HG02981 (cell line): ENCODE results near the gene CCT8.

Experiments used
- ATAC-seq: cut with Tn5 transposase; IDR thresholded peaks from one replicate; pipeline ENCODE4 v1.9.1; 2021; ENCODE audit warnings: mild to moderate bottlenecking, moderate library complexity; ENCODE audit not compliant: unreplicated experiment

CCT8 gene, protein sequence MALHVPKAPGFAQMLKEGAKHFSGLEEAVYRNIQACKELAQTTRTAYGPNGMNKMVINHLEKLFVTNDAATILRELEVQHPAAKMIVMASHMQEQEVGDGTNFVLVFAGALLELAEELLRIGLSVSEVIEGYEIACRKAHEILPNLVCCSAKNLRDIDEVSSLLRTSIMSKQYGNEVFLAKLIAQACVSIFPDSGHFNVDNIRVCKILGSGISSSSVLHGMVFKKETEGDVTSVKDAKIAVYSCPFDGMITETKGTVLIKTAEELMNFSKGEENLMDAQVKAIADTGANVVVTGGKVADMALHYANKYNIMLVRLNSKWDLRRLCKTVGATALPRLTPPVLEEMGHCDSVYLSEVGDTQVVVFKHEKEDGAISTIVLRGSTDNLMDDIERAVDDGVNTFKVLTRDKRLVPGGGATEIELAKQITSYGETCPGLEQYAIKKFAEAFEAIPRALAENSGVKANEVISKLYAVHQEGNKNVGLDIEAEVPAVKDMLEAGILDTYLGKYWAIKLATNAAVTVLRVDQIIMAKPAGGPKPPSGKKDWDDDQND

DNA sequence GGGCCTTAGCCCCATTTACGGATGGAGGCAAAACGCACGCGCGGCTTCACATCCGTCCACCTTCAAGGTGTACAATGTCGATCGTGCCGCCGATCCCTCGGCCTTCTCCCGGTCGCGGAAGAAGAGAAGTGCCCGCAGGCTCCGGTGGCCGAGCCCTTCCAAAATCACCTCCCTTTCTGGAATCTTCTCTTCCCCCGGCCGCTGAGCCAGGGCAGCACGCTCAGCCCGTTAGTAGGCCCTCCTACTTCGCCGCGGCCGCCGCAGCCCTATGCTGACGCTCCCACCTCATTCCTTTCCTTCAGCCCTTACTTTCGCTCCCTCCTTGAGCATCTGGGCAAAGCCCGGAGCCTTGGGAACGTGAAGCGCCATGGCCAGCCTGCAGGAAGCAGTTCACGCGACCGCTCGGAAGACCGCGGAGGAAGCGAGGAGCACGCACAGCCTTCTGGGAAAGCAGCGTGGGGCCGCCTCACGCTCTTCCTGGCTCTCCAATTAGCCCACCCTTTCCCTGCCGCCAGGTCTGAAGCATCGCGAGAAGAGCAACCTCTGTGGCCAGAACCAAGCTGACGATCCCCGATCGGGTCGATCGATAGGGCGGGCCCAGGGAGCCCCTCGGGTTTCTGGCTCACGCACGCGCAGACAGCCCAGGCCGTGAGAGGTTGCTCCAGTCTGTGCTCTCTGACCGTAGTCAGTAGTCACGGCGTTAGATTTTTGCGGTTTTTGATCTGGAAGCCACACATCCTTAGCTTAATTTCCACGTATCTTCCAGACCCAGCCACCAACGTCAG, at the start of gene CCT8:
TSS of gene CCT8 (minus strand) at position 427 of the 785 bp plus-strand sequence. CDS start at position 369, 58 bp downstream.
- ATAC-seq = peak; percentile 86

DNA sequence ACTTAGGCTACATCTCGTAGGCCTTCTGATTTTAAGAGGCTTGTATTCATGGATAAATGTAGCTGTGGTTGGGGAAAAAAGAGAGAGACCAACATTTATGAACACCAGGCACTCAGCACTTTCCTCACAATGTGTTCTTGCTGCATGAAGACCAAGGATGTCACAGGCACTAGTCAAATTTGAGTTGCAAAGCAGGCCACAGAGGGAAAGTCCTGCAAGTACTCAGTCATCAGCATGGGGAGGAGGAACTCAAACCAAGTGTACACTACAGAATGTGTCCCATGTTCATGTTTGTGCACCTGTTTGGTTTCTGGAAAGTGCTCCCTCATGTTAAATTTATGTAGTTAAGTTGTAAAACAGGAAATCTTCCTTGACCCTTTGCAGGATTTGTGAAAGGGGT, 48.3 kb upstream of the CCT8 start:
- peak; percentile 59 for ATAC-seq

DNA sequence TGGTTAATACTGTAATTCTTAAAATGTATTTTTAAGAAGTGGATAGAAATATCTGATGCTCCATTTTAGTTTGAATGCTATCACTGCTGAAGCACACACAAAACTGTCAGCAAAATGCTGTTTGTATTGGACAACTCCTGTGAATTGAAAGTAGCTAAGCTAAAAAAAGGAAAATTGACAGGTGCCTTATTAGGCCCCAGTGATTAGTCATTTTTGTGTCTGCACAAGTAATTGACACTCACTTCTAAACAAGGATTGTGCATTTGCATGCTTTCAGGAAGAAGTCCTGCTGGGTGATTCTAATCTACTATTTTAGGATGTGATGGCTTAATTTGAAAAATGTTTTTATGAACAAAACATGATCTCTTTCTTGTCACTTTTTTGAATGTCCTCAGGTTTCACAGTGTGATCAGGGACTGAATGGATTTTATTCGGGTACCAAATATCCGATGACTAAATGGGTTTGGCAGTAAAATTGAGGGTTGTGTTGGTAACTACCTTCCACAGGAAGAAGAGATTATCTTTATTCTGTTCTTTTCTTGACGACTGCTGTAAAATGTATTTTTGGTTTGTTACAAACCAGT, 44.0 kb upstream of the CCT8 start:
- ATAC-seq = no peak

- no peak for ATAC-seq
These were observed 42.5 kb upstream of the CCT8 start for GRCh38 chr21:29115899-29116298.

DNA sequence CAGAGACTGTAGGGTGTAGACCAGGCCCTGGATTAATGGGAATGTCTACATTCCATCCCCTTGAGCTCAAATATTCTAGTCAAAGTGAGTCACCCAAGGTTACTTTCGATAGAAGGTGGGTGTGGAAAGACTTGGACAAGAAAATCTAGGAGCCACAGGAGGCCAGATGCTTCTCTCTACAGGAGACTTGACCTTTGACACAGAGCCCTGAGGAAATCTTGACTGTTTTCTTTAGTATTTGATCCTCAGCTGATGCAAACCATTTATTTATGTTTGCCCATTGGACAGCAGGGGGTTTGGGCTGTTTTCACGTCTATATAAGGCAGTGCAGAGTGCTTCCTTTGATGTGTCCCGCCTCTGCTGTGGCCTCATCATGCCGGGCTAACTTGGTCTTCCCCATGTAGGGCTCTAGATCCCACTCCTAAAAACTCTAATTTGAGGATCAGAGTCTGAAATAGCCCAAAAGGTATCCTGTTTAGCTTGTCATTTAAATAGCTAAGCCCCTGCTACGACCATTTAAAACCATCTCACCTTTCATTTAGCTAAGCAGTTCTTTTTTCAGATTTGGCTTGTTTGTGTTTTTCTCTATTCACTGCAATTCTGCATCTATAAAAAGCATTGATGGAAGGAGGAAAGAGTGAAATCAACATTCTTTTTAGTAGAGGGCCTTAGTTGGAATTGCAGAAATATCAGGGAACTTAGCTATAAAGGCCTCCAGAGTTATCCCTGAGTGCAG, 41.5 kb upstream of the CCT8 start:
- ATAC-seq = no peak

GRCh38 chr21:29105218-29105617, 31.8 kb upstream of the CCT8 start:
- ATAC-seq = no peak

DNA sequence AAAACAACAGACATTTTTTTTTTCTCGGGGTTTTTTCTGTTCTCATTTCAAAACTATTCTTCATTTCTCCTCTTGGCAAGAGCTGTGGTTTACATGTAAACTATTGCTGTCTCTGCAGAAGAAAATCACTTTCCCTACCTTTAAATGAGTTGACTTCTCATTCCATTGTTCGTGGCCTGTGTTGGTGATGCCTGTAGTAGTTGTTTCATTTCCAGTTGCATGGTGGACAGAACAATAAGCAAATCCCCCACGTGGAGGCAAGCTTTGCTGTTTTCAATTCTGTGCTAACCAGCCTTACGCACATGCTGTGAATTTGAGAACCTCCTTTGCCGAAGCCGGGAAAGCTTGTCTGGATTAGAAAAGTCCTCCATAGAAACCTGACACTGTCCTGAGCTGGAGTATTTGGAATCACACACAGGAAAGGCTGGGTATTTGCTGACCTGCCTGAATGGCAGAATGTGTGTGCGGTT, 30.8 kb upstream of the CCT8 start:
- no peak for ATAC-seq

DNA sequence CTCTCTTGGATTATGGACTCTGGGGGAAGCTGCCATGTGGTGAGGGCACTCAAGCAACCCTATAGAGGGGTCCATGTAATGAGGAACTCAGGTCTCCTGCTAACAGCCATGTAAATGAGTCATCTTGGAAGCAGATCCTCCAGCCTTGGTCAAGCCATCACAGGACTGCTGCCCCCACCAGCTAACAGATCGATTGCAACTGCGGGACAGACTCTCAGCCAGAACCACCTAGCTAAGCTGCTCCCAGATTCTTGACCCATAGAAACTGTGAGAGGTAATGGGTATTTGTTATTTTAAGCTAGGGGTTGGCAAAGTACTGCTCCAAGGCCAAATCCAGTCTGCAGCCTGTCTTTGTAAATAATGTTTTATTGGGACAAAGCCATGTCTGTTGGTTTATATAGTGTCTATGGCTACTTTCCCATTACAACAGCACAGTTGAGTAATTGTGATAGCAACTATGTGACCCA, 29.4 kb upstream of the CCT8 start:
- no peak for ATAC-seq

GRCh38 chr21:29098156-29098555, 24.7 kb upstream of the CCT8 start:
- ATAC-seq = no peak

- no peak for ATAC-seq
These were observed 23.0 kb upstream of the CCT8 start for GRCh38 chr21:29096218-29097015.

DNA sequence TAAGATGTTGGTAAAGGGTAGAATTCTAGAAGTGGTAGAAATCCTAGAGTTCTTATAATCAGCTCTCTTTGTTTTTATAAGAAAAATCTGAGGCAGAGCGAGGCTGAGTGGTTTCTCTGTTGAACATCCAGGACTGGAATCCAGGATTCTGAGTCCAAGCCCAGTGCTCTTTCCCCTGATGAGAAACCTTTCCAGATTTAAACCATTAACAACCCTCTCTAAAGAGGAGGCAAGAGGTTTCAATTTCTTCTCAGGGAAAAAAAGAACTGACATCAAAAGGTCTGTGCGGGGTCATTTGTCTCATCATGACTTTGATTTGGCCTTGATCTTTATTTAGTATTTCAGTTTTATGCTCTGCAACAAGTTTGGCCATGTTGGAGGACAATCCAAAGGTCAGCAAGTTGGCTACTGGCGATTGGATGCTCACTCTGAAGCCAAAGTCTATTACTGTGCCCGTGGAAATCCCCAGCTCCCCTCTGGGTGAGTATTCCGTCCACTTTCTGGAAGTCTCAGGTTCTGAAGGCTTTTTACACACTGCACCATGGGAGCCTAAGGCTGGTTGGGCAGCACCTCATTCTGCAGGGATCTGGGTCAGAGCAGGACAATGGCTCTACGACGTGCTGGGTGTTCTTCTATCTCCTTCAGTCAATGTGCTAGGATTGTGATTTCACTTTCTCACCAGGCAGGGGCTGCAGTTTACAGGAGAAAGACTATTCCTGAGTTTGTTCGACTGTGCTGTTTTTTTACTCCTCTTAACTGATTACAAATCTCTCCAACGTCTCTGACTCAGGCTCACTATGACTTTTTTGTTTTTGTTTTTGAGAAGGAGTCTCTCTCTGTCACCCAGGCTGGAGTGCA, 18.9 kb upstream of the CCT8 start:
- no peak for ATAC-seq

- no peak for ATAC-seq
These were observed 17.6 kb upstream of the CCT8 start for GRCh38 chr21:29091033-29091432.

- no peak for ATAC-seq
These were observed 11.8 kb upstream of the CCT8 start for GRCh38 chr21:29085106-29085752.

DNA sequence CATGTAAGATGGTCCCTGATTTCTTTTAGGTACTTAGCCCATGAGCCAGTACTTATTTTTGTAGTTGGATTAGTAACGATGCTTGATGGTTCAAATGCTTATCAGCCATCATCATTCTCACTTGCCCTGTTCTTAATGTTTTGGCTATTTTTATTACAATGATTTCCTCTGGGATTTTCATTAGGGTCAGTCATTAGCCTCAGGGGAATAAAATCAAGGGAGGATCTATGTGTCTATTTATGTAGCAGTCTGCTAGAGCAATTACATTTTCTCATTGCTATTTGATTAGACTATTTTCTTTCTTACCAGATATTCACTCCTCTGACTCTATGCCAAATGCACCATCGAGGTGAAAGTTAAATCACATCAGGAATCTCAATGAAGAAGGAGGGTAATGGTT, 10.9 kb upstream of the CCT8 start:
- no peak for ATAC-seq

GRCh38 chr21:29083306-29083705, 9.9 kb upstream of the CCT8 start:
- no peak for ATAC-seq

- ATAC-seq = no peak
These were observed 8.8 kb upstream of the CCT8 start for GRCh38 chr21:29082046-29082815.

- ATAC-seq = no peak
These were observed 7.0 kb upstream of the CCT8 start for GRCh38 chr21:29080454-29080941.
